Measurements from ENCODE around the gene SEPTIN14. TPM values are rescaled to one million over a fixed set of nuclear protein-coding genes. Genes with fewer than 3 reads are reported as not detected.

Gene SEPTIN14
- total RNA-seq, 1 experiment from 2014 or later, result not detected

DNA sequence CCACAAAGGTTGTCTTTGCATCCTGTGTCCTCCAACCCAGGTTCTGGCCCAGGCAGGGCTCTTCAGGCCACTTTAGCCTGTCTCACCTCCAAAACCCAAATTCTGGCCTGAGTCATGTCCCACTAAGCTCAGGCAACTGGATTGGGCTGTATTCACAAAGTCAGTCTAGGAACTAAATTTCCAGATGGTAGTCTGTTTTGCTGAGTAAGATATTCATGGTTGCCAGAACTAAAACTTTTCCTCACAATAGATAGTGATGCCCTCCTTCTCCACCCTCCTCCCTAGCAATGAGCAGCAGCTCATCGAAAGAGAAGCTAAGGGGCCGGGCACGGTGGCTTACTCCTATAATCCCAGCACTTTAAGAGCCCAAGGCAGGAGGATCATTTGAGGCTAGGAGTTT is 21.8 kb upstream of the SEPTIN14 start:
- H3K4ac ChIP-seq (ENCODE audit: low read depth, low read length), result no peak overlapping the region
- H3K4me1 ChIP-seq (ENCODE audit: insufficient read depth, low read length), result no peaks in the 10 kb centered on the region
- TF ChIP-seq, protein P1, sequence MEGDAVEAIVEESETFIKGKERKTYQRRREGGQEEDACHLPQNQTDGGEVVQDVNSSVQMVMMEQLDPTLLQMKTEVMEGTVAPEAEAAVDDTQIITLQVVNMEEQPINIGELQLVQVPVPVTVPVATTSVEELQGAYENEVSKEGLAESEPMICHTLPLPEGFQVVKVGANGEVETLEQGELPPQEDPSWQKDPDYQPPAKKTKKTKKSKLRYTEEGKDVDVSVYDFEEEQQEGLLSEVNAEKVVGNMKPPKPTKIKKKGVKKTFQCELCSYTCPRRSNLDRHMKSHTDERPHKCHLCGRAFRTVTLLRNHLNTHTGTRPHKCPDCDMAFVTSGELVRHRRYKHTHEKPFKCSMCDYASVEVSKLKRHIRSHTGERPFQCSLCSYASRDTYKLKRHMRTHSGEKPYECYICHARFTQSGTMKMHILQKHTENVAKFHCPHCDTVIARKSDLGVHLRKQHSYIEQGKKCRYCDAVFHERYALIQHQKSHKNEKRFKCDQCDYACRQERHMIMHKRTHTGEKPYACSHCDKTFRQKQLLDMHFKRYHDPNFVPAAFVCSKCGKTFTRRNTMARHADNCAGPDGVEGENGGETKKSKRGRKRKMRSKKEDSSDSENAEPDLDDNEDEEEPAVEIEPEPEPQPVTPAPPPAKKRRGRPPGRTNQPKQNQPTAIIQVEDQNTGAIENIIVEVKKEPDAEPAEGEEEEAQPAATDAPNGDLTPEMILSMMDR (conservative IDR thresholded peaks at IDR 0.05), result no peak
- no peak overlapping the region for H3T11ph ChIP-seq (ENCODE audit: low read length)
- no peak overlapping the region for H2BK12ac ChIP-seq (ENCODE audit: insufficient read length, low read depth, low read length)
- no peak overlapping the region for H4K5ac ChIP-seq (ENCODE audit: insufficient read length, low read depth, low read length)
- H3K9me3 ChIP-seq (ENCODE audit: control insufficient read depth, low read depth, low read length), result no peaks in the 10 kb centered on the region
- H4K8ac ChIP-seq (replicated peaks; ENCODE audit: insufficient read length, low read depth, low read length), result no peak overlapping the region
- no peaks in the 10 kb centered on the region for H3K79me2 ChIP-seq (ENCODE audit: insufficient read depth, low read length)
- no peak overlapping the region for H2AK5ac ChIP-seq (ENCODE audit: insufficient read length, low read length)
- H3K4me1 Mint-ChIP-seq, result peaks cover 0 to 5% of the 10 kb centered on the region in 2 experiments; a peak in 1 of 4 replicates
- H3K9ac ChIP-seq (ENCODE audit: extremely low read depth, insufficient read length, low read length), result no peak overlapping the region
- H2BK20ac ChIP-seq (ENCODE audit: low read depth, low read length, poor library complexity, severe bottlenecking), result no peak overlapping the region
- no peak overlapping the region for H3K14ac ChIP-seq (ENCODE audit: insufficient read depth, low read length)
- no peak overlapping the region for H3K4me3 Mint-ChIP-seq
- no peak for DNase-seq
- no peak overlapping the region for H3K23ac ChIP-seq (ENCODE audit: insufficient read length, low read depth, low read length)
- H2BK15ac ChIP-seq (ENCODE audit: low read depth, low read length), result no peak overlapping the region
- H3K27ac ChIP-seq (ENCODE audit: insufficient read length, low read depth, low read length), result no peak overlapping the region
- no peak overlapping the region for H3K18ac ChIP-seq (ENCODE audit: insufficient read length, low read depth, low read length)
- H3K27ac Mint-ChIP-seq, result no peak overlapping the region
- no peak overlapping the region for H4K91ac ChIP-seq (ENCODE audit: insufficient read length, low read depth, low read length)
- H3K79me1 ChIP-seq (ENCODE audit: insufficient read depth, low read depth, low read length, poor library complexity, severe bottlenecking), result no peaks in the 10 kb centered on the region
- no peak overlapping the region for H3K4me2 ChIP-seq (ENCODE audit: insufficient read depth, insufficient read length, low read length)
- H4K20me1 ChIP-seq (ENCODE audit: control insufficient read depth, insufficient read depth, insufficient read length), result no peaks in the 10 kb centered on the region
- H2BK5ac ChIP-seq (ENCODE audit: insufficient read length, low read length), result no peak overlapping the region
- H2BK120ac ChIP-seq (ENCODE audit: low read depth, low read length, poor library complexity, severe bottlenecking), result no peak overlapping the region
- no peak overlapping the region for H3K56ac ChIP-seq (ENCODE audit: insufficient read length, low read depth, low read length)
- H3K23me2 ChIP-seq (ENCODE audit: insufficient read length, low read depth, low read length, poor library complexity, severe bottlenecking), result peaks cover 3% of the 10 kb centered on the region
- peaks cover under 1 to 32% of the 10 kb centered on the region in 2 experiments; a peak in 3 of 5 replicates for H3K9me3 Mint-ChIP-seq
- H3K36me3 Mint-ChIP-seq (ENCODE audit: insufficient read depth in 1 of 3, low read depth in 3 of 3), result no peaks in the 10 kb centered on the region; a peak in 2 of 7 replicates
- no CpG with 5 or more reads among the region's 3 CpGs for whole genome bisulfite sequencing (ENCODE audit: extremely low coverage, insufficient read length, low lambda C conversion rate)
- H2AFZ ChIP-seq (ENCODE audit: low read length), result no peak overlapping the region
- no peaks in the 10 kb centered on the region for H3K27me3 ChIP-seq (ENCODE audit: insufficient read depth, low read length)
- H3K27me3 Mint-ChIP-seq (ENCODE audit: low read depth), result no peaks in the 10 kb centered on the region; the same call in 1 of the 2 replicates
